ENCODE data around the gene CFAP97. TPM values are rescaled to one million over a fixed set of nuclear protein-coding genes. Genes with fewer than 3 reads are reported as not detected.
"Not testable (repeated sequence)": the region's sequence is repeated elsewhere in the genome, so short reads cannot be mapped to it uniquely, and the experiment has no call there.

CFAP97 gene
- total RNA-seq, 1 donor from 2014 or later, result 27.7 TPM

DNA sequence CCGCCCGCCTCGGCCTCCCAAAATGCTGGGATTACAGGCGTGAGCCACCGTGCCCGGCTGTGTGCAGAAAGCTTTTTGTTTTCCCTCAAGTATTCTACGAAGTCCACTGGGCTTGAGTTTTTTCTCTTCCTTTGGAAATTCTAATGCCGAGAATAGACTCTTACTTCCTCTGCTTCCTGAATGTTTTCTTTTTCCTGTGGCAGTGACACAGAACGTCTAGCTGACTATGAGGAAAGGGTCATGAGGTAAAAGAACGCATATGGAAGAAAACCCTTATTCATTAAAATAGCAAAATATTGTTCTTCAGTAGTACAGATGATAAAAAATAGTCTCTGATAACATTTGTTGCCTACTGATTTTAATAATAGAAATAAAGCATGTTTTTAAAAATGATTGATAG is 65.6 kb downstream of the CFAP97 start:
- DNase-seq, result no peak

DNA sequence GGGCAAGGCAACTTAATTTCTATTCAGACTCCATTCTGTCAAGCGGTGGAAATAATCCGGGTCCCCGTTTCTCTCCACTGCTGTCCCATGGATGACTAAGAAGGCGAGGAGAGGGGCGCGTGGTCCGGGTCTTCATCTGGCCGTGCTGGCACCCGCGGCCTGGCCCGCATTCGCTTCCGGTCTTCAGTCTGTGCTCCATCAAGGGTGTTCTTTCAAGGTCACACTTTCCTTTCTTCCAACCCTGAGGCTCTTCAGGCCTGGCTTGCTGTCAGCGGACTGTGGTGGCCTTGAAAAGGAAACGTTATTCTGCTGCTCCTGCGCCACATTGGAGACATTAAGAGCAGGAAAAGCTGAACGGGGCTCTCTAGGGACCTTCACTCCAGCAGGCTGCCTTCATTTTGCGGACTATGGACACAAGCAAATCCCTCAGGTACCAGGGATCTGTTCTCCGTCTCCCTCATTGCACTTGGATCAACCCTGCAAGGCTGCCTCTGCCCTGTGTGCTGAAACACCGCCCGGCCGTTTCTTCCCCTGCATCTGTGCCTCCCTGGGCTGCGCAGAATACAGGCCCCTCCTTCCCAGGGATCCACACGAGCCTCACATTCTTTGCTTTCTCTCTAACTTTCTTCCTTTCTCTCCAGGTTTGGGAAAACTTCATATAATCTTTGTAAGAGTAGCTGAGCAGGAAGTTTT is 66.4 kb downstream of the CFAP97 start:
- no peak for DNase-seq

DNA sequence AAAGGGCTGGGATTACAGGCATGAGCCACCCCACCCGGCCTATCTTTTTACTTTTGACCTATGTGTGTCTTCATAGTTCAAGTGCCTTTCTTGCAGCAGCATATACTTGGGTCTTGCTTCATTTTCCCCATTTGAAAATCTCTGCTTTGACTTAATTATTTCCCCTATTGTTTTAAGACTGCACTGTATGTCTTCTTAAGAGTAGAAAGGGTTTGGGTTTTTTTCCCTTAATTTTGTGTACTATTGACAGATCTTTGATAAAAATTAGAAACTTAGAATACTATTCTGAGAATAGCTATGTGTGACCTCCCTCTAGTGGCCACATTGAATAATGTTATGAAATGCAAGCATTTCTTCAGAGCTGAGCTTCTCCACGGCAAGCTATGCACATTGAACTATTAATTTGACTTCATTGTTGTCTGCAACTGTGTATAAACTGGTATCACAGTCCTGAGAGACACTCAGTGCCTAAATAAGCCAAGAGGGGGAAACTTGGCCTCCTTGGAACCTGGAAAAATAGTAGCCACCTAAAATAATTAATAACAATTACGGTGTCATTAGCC is 69.4 kb downstream of the CFAP97 start:
- peak; percentile 12 for DNase-seq

DNA sequence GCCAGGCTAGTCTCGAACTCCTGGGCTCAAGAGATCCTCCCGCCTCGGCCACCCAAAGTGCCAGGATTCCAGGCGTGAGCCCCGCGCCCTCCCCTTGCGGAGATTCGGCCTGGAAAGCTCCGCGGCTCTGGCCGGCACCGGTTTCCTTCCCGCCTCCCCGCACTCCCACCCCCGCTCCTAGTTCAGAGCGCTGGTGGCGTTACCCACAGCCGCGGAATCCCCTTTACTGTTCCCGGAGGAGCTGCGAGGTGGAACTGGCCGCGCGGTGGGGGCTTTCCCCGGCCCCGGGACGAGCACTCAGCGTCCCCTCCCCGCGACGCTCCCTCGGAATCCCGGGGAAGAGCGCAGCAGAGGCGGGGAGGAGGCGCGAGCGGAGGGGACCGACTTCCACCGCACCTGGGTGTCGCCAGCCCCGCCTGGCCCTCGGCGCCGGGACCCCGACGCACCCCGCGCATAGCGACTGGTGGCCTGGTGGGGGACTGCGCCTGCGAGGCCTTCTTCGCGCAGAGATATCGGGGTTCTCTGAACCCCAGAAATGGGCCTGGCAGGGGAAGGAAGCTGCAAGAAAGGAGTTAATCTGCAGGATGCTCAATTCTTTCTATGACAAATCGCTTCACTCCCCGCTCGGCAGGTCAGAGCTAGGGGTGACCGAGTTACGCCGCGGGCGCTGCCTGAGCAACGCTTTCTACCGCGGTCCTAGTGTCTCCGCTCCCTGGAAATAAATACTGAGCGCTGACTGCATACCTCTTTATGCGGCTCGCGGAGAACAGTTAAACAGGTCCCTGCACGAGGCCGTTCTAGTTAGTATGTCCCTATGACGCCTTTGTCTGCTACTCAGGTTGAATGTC is 75.3 kb downstream of the CFAP97 start:
- DNase-seq, result no peak

DNA sequence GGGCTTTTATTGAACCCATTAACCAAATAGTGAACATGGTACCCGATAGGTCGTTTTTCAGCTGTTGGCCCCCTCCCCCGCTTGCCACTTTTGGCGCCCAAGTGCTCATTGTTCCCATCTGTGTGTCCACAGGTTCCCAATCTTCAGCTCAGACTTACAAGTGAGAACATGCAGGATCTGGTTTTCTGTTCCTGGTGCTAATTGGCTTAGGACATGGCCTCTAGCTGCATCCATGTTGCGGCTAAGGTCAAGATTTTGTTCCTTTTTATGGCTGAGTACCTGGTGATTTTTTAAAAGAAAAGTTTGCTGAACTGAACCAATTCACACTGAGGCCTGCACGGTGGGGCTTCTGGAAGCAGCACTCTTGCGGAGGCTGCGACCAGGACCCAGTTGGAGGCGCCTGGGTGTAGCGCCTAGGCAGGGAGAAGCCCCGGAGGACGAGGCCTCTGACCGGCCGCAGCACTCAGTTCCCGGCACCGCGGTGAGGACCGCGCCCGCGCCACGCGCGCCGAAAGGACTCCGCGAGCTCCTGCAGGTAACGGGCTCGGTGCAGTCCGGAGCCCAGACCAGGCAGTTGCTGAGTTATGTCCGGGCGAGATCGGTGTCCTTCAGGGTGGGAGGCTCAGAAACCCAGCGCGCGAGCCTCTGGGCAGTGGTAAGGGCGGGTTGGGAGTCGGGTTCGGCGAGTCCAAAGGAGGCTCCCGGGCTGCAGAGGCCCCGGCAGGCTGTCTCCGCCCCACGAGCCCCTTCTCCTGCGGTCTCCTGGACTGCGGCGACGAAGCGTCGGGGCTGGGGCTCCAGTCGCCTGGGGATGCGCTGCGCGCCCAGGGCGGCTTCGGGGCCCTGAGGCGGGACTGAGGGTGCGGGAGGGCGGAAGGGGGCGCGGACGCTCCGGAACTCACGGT is 76.5 kb downstream of the CFAP97 start:
- DNase-seq, result no peak

DNA sequence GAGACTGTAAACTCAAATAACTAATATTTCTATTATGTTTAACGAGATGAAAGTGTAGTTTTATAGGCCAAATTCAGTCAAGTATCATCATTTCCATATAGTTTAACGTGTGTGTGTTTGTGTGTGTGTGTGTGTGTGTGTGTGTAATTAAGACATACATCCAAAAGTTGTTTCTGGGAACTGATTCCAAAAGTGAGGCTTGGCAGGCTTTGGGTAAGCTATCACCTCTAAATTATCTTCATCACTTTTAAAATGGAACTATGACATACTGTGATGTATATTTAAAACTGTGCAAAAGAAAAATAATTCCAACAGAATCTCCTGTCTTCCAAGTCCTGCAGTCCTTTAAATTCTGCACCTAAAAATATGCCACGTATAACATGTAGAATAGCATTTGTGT is 79.8 kb downstream of the CFAP97 start:
- no peak for DNase-seq

DNA sequence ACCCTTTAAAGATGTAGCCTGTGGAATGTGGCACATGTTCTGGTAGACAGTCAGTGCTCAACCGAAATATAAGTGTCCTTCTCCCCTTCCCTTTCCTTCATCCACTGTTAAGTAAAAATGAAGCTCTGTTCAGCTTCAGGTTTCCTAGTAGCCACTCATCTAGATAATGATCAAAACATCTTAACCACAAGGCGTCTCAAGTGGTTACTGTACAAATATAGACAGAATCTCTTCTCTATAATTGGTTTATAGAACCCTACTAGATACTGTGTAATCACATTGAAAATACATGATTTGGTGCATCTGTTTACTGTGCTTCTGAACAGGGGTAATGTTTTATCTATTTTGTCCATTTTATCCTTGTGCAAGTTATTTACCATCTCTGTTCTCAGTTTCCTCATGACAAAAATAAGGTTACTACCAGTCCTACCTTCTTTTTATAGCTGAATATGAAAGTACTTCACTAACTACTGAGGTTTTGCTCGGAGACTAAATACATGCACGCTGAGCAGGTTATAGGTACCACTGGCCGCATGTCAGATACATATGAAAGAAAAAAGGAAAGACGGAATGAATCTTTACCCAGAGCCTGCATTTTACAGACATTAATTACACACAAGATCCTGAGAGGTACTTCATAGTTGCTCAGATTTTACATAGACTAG is 81.0 kb downstream of the CFAP97 start:
- DNase-seq, result no peak

DNA sequence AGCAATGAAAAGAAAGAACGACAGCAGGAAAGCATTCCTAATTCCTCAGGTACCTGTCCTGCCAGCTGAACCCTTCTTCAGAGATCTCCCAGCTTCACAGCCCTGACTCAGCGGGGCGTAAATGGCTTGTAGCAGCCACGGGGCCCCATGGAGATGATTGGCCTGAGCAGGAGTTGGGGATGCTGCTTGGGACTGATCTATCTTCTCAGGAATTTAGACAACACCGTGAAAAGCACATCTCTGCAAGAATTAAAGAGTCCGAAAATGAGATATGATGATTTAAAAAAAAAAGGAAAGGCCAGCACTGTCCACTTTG is 83.2 kb downstream of the CFAP97 start:
- no peak for DNase-seq

DNA sequence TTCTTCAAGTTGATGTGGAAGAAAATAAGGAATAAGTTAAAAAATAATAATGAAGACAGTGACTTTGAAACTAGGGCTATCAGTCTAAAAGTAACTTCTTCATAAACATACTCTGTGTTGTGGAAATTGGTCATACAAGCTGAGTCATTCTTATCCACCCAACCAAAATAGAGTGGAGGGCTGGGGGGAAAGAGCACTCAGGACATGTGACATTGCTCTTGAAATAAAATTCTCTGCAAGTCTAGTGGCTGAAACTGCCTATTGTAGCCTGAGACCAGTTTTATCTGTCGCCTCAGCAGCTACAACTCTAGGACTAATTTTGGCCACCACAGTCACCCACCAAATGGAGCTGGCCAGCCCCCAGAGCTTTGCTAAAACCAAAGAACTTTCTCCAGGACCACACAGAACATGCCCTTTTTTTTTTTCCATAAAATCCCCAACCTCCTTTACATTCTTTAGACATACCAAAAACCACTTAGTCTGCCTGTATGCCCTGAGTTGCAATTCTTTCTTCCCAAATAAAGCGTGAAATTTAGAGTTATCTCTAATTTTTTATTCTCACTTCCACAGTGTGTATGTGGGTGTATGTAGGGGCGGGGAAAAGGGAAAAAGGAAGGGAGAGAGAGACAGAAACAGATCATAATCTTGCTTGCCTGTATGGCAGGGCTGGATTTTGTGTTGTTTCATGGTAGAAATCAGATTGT is 83.7 kb downstream of the CFAP97 start:
- DNase-seq, result no peak

DNA sequence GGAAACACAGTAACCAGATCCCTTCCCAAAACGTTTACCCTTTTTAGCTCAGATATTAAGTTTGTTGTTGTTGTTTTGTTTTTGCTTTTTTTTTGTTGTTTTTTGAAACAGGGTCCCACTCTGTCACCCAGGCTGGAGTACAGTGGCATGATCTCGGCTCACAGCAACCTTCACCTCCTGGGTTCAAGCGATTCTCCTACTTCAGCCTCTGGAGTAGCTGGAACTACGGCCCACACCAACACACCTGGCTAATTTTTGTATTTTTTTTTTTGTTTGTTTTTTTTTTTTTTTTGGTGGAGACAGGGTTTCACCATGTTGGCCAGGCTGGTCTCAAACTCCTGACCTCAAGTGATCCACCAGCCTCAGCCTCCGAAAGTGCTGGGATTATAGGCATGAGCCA is 84.3 kb downstream of the CFAP97 start:
- DNase-seq, result not testable (repeated sequence)

DNA sequence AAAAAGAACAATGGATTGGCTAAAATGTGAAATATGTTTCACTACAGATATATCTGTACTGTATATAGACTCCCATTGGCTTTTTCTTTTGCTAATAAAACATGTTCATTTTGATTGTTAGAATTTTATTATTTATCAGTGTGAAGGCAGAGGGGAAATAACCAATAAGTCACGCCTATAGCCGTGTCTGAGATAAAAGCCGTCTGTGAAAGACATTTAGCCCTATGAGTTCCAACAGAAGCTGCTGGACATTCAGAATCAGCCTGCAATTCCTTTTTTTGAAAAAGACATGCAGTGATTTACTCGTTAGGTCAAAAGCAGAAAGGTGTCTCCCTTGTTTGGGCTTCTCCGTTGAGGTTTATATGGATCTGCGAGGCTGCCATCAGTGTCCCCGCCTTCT is 84.9 kb downstream of the CFAP97 start:
- no peak for DNase-seq

DNA sequence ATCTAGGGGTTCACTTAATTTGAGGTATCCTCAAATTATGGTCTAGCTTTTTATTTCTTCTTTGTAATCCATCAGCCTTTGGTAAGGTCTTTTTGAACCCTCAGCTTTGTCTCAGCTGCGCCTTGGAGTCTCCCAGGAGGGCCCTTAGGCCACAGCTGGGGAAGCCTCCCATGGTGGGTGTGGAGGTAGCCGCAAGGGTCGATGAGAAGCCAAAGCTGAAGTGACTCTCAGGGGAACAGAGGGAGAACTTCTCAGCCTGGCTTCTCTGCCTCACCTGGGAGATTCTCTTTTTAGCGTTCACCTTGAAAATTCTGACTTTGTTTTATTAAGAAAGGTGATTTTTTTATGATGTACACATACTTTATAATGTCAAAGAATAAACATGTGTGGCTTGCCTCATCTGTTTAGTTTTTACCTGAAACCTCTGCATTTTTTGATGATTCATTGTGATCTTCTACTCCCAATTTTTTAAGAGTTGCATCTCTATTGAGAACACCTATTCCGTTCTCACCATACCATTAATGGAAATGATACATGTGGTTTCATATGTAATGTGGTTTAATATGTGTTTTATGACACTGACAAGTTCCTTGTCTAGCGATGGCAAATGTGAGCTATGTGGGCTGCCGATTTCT is 86.4 kb downstream of the CFAP97 start:
- no peak for DNase-seq

DNA sequence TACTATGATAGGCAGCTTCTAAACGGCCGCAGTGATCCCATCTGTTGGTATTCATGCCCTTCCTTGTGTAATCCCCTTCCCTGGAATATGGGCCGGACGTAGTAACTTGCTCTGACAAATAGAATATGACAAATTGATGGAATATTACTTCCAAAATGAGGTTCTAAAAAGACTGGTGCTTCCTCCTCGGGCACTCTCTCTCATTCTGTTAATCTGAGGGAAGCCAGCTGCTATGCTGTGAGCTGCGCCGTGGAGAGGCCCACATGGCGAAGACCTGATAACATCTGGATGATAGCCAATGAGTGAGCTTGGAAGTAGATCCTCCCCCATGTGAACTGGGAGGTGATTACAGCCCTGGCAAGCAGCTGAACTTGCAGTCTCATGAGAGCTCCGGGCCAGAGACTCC is 88.0 kb downstream of the CFAP97 start:
- peak; percentile 9 for DNase-seq

DNA sequence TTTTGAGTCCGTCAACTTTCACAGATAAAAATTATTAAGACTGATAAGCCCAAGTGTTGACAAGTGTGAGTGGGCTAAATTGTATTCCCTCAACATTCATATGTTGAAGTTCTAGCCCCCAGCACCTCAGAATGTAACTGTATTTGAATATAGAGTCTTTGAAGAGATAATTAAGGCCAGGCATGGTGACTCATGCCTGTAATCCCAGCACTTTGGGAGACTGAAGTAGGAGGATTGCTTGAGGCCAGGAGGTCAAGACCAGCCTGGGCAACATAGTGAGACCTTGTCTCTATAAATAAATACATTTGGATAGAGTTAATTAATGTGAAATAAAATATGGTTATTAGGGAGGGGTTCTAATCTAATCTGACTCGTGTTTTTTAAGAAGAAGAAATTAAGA is 90.5 kb downstream of the CFAP97 start:
- DNase-seq, result no peak

DNA sequence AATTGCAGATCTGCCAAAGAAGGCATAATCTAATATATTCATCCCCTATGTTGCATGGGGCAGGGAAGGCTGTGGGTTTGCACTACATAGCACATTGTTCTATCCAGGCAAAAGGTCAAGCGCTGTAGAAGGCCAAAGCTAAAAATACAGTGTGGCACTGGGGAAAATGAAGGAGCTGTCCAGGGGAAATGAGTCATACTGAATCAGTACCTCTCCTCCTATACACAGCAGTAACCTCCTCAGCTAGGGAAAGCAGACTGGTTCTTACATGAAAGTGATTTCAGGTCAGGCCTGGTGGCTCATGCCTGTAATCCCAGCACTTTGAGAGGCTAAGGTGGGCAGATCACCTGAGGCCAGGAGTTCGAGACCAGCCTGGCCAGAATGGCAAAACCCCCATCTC is 91.7 kb downstream of the CFAP97 start:
- DNase-seq, result peak; percentile 38

DNA sequence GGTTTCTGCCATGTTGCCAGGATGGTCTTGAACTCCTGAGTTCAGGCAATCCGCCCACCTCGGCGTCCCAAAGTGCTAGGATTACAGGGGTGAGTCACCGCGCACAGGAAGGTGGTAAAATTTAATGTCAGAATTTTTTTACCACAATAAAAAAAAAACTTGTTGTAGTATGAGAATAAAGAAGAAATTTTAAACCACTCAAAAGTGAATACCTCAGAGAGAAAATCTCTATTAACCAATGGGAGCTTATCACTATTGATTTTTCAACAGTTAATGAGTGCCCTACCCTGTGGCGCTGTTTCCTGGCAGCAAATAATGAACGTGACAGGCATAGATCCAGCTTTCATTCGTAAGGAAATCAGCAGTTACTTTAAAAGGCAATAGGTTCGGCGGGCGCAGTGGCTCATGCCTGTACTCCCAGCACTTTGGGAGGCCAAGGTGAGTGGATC is 93.4 kb downstream of the CFAP97 start:
- DNase-seq, result no peak

DNA sequence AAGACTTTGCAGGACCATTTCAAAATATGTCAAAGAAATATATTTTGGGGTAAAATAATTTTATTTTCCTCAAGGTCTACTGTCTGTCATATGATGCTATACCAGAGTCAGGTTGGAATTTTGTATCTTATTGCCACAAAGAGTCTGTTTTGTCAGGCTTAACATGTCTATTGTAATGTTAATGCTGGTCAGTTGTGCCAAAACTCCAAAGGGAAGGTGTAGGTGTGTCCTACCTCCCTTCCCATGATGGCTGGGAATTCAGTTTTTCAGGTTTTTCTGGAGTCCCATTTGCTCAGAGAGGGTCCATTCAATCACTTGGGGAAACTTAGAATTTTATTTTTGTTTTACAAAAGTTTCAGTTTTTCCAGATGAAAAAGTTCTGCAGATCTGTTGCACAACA is 94.1 kb downstream of the CFAP97 start:
- no peak for DNase-seq

Measured in skin of body (tissue), 2 donors.